ENCODE results near the gene GALNT8.

Gene GALNT8, protein sequence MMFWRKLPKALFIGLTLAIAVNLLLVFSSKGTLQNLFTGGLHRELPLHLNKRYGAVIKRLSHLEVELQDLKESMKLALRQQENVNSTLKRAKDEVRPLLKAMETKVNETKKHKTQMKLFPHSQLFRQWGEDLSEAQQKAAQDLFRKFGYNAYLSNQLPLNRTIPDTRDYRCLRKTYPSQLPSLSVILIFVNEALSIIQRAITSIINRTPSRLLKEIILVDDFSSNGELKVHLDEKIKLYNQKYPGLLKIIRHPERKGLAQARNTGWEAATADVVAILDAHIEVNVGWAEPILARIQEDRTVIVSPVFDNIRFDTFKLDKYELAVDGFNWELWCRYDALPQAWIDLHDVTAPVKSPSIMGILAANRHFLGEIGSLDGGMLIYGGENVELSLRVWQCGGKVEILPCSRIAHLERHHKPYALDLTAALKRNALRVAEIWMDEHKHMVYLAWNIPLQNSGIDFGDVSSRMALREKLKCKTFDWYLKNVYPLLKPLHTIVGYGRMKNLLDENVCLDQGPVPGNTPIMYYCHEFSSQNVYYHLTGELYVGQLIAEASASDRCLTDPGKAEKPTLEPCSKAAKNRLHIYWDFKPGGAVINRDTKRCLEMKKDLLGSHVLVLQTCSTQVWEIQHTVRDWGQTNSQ

DNA sequence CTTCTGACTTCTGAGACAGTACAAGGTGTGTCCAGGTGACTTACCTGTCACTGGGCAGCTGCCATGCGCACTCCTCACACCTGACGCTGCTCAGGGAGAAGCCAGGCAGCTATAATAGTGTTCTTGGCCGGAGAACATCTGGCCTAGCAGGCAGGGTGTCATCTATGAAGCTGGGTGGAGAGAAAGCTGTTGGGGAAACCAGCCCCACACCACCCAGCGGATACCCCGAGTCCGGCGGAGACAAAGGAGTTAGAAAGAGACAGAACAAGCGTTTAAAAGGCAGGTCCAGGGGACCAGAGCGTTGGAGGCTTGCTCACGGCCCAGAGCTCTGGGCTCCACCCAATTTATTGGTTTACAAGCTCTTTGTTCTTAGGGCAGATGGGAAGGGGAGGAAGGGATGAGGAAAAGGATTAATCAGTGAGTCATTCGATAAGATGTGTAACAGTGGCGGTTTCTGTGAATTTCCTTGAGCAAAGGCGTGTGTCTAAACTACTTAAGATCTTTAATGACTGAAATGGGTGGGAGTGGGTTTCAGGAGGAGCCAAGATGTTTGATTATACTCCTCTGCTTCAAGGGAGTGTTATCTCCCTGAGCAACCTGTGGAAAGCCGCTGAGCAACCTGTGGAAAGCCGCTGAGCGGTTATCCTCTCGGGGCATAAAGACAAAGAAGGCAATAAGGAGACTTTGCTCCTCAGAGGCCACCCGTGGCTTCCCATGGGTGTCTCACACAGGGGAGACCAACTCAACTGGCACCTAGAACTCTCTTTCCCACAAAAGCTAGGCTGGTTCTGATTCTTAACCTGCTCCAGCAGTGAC is at the start of gene GALNT8:
GALNT8 (plus strand) TSS at position 580 of the 816 bp plus-strand sequence. CDS start 278 bp downstream, outside the sequence.
- no peak for DNase-seq (ENCODE audit: low read depth)
- TF ChIP-seq, protein P1, sequence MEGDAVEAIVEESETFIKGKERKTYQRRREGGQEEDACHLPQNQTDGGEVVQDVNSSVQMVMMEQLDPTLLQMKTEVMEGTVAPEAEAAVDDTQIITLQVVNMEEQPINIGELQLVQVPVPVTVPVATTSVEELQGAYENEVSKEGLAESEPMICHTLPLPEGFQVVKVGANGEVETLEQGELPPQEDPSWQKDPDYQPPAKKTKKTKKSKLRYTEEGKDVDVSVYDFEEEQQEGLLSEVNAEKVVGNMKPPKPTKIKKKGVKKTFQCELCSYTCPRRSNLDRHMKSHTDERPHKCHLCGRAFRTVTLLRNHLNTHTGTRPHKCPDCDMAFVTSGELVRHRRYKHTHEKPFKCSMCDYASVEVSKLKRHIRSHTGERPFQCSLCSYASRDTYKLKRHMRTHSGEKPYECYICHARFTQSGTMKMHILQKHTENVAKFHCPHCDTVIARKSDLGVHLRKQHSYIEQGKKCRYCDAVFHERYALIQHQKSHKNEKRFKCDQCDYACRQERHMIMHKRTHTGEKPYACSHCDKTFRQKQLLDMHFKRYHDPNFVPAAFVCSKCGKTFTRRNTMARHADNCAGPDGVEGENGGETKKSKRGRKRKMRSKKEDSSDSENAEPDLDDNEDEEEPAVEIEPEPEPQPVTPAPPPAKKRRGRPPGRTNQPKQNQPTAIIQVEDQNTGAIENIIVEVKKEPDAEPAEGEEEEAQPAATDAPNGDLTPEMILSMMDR (conservative IDR thresholded peaks at IDR 0.05; ENCODE audit: low read length): no peak
- no peak within 1 kb of the TSS for H3K4me3 ChIP-seq (ENCODE audit: low read length)

DNA sequence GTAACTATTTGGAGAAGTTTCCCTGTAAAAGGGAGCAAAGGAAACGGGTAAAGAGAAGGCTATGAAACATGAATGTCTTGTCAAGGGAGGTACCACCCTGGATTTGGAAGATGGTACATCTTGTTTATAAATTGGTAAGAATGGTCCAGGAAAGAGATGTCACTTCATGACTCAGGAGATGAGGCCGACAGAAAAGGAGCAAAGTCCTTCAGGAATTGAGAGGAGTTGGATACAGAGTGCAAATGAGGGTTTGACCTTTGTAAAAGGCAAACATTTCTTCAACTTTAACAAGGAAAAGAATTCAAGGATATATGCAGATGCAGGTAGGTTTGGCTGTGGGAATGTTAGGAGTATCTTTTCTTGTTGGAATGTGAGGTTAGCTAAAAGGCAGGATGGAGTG is 40.5 kb upstream of the GALNT8 start:
- DNase-seq (ENCODE audit: low read depth): no peak
- H3K4me3 ChIP-seq (ENCODE audit: low read length): no peak overlapping the region
- TF ChIP-seq, protein P1 (conservative IDR thresholded peaks at IDR 0.05; ENCODE audit: low read length): no peak

DNA sequence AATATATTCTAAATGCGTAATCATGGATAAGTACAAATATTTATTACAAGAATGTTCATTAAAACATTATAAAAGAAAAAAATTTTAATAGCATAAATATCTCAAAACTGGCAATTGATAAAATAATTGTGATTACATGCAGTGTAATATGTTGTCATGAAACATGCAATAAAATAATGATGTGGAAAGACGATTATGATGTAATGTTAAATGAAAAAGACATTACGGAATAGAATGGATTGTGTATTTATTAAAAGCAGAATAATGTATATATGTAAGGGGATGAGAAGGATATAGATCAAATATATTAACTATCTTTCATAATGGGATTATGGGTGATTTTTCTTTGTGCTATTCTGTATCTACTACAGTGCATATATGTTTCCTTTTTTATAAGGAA is 38.5 kb upstream of the GALNT8 start:
- H3K4me3 ChIP-seq (ENCODE audit: low read length): no peak overlapping the region
- TF ChIP-seq, protein P1 (conservative IDR thresholded peaks at IDR 0.05; ENCODE audit: low read length): no peak
- no peak for DNase-seq (ENCODE audit: low read depth)

DNA sequence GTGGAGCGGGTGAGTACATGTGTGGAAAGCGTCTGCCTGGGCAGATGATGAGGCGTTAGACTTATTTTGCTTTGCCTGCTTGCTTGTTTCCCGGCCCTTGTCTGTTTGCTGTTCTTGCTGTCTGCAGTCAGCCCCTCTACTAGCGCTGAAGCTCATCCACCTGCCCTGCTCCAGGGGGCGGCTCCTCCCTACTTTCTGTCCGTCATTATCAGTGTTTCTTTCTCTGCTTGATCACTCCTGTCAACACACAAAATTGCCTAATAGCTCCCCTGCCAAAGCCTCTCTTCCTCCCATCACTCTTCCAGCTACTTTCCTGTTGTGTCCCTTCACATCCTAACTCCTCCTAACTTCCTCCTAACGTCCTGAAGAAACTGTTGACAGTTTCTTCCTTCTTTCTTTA is 34.9 kb upstream of the GALNT8 start:
- DNase-seq (ENCODE audit: low read depth): no peak
- TF ChIP-seq, protein P1 (conservative IDR thresholded peaks at IDR 0.05; ENCODE audit: low read length): no peak
- H3K4me3 ChIP-seq (ENCODE audit: low read length): no peak overlapping the region

DNA sequence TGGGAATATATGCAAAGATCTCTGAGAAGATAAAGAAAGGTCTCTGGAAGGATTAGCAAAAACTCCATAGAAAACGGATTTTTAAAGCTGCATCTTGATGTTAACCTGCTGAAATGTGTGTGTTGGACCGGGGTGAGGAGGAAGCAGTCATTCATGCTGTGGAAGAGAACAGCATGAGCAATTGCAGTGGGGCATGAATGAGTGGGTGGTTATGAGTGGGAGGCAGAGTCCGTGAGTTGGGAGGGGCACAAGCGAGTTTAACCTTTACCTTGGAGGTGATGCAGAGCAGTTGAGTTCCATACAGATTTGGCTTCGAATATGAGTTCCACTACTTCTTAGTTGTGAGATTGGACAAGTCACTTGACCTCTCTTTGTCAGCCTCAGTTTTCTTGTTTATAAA is 29.4 kb upstream of the GALNT8 start:
- H3K4me3 ChIP-seq (ENCODE audit: low read length): no peak overlapping the region
- DNase-seq (ENCODE audit: low read depth): no peak
- TF ChIP-seq, protein P1 (conservative IDR thresholded peaks at IDR 0.05; ENCODE audit: low read length): no peak

DNA sequence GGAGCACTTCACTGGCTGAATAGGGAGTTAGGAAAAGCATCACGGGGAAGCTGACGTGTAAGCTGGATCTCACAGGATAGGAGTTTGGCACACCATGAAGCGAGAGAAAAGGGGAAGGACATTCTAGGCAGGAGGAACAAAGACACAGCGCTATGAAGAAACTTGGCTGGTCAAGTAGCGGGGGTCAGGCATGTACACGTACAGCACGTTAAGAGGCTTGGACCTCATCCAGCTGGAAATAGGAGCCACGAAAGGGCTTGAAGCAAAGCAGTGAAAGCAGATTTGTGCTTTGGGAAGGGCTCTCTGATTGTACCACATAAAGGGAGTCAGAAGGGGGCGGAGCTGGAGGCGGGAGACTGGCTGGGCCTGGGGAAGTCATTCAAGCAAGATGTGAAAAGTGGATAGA is 19.6 kb upstream of the GALNT8 start:
- TF ChIP-seq, protein P1 (conservative IDR thresholded peaks at IDR 0.05; ENCODE audit: low read length): no peak
- DNase-seq (ENCODE audit: low read depth): no peak
- no peak overlapping the region for H3K4me3 ChIP-seq (ENCODE audit: low read length)
